ENCODE results near the gene B3GNT7.
A peak's percentile ranks its signal among the peaks of the same experiment; 100 is the strongest.

The B3GNT7 gene

GRCh38 chr2:231360401-231360800 lies 35.1 kb upstream of the B3GNT7 start:
- H3K9me3 Mint-ChIP-seq, result no peaks in the 10 kb centered on the region
- no peak overlapping the region for H3K4me3 Mint-ChIP-seq
- H3K4me1 Mint-ChIP-seq (ENCODE audit: low read depth), result peaks cover 10% of the 10 kb centered on the region
- no peaks in the 10 kb centered on the region for H3K27me3 Mint-ChIP-seq (ENCODE audit: low read depth)
- H3K36me3 Mint-ChIP-seq (ENCODE audit: low read depth), result no peaks in the 10 kb centered on the region
- no peak overlapping the region for H3K27ac Mint-ChIP-seq

GRCh38 chr2:231360881-231361371 lies 34.6 kb upstream of the B3GNT7 start:
- Mint-ChIP-seq H3K4me3 (no peak overlapping the region), H3K36me3 (ENCODE audit: low read depth) (no peaks in the 10 kb centered on the region), H3K4me1 (ENCODE audit: low read depth) (peaks cover 10% of the 10 kb centered on the region), H3K27ac (peak overlapping the region; percentile 26), H3K27me3 (ENCODE audit: low read depth) (no peaks in the 10 kb centered on the region), H3K9me3 (no peaks in the 10 kb centered on the region)

- H3K27ac Mint-ChIP-seq, result peak overlapping the region; percentile 62
These were observed 33.6 kb upstream of the B3GNT7 start for GRCh38 chr2:231361701-231362554.

GRCh38 chr2:231362555-231363184 lies 32.8 kb upstream of the B3GNT7 start:
- Mint-ChIP-seq H3K4me3 (no peak overlapping the region), H3K9me3 (no peaks in the 10 kb centered on the region), H3K4me1 (ENCODE audit: low read depth) (peaks cover 10% of the 10 kb centered on the region), H3K27me3 (ENCODE audit: low read depth) (no peaks in the 10 kb centered on the region), H3K36me3 (ENCODE audit: low read depth) (no peaks in the 10 kb centered on the region), H3K27ac (no peak overlapping the region)

More at GRCh38 chr2:231361701-231362554, 33.6 kb upstream of the B3GNT7 start:
- Mint-ChIP-seq H3K27me3 (ENCODE audit: low read depth) (no peaks in the 10 kb centered on the region), H3K4me3 (no peak overlapping the region), H3K9me3 (no peaks in the 10 kb centered on the region), H3K36me3 (ENCODE audit: low read depth) (no peaks in the 10 kb centered on the region), H3K4me1 (ENCODE audit: low read depth) (peaks cover 10% of the 10 kb centered on the region)

GRCh38 chr2:231364061-231364460 lies 31.4 kb upstream of the B3GNT7 start:
- Mint-ChIP-seq H3K36me3 (ENCODE audit: low read depth) (no peaks in the 10 kb centered on the region), H3K27ac (no peak overlapping the region), H3K9me3 (no peaks in the 10 kb centered on the region), H3K27me3 (ENCODE audit: low read depth) (no peaks in the 10 kb centered on the region), H3K4me1 (ENCODE audit: low read depth) (peaks cover 10% of the 10 kb centered on the region), H3K4me3 (no peak overlapping the region)

GRCh38 chr2:231364961-231365810 lies 30.3 kb upstream of the B3GNT7 start:
- Mint-ChIP-seq H3K4me1 (ENCODE audit: low read depth) (peaks cover 10% of the 10 kb centered on the region), H3K4me3 (no peak overlapping the region), H3K27ac (no peak overlapping the region), H3K36me3 (ENCODE audit: low read depth) (no peaks in the 10 kb centered on the region), H3K27me3 (ENCODE audit: low read depth) (no peaks in the 10 kb centered on the region), H3K9me3 (no peaks in the 10 kb centered on the region)

- Mint-ChIP-seq H3K4me1 (ENCODE audit: low read depth) (peaks cover 3% of the 10 kb centered on the region), H3K9me3 (no peaks in the 10 kb centered on the region), H3K27ac (no peak overlapping the region), H3K4me3 (no peak overlapping the region), H3K36me3 (ENCODE audit: low read depth) (no peaks in the 10 kb centered on the region), H3K27me3 (ENCODE audit: low read depth) (no peaks in the 10 kb centered on the region)
These were observed 28.3 kb upstream of the B3GNT7 start for GRCh38 chr2:231367178-231367577.

- H3K27ac Mint-ChIP-seq, result no peak overlapping the region
- H3K27me3 Mint-ChIP-seq (ENCODE audit: low read depth), result no peaks in the 10 kb centered on the region
- H3K9me3 Mint-ChIP-seq, result no peaks in the 10 kb centered on the region
- H3K4me1 Mint-ChIP-seq (ENCODE audit: low read depth), result no peaks in the 10 kb centered on the region
- H3K4me3 Mint-ChIP-seq, result no peak overlapping the region
- H3K36me3 Mint-ChIP-seq (ENCODE audit: low read depth), result no peaks in the 10 kb centered on the region
These were observed 25.7 kb upstream of the B3GNT7 start for GRCh38 chr2:231369580-231370428.

GRCh38 chr2:231370429-231370748 lies 25.1 kb upstream of the B3GNT7 start:
- Mint-ChIP-seq H3K36me3 (ENCODE audit: low read depth) (no peaks in the 10 kb centered on the region), H3K9me3 (no peaks in the 10 kb centered on the region), H3K4me3 (no peak overlapping the region), H3K27ac (no peak overlapping the region), H3K4me1 (ENCODE audit: low read depth) (no peaks in the 10 kb centered on the region), H3K27me3 (ENCODE audit: low read depth) (no peaks in the 10 kb centered on the region)

GRCh38 chr2:231370749-231371429 lies 24.6 kb upstream of the B3GNT7 start:
- Mint-ChIP-seq H3K36me3 (ENCODE audit: low read depth) (no peaks in the 10 kb centered on the region), H3K4me3 (no peak overlapping the region), H3K9me3 (no peaks in the 10 kb centered on the region), H3K27me3 (ENCODE audit: low read depth) (no peaks in the 10 kb centered on the region), H3K27ac (no peak overlapping the region), H3K4me1 (ENCODE audit: low read depth) (no peaks in the 10 kb centered on the region)

GRCh38 chr2:231371430-231372054 lies 24.0 kb upstream of the B3GNT7 start:
- H3K9me3 Mint-ChIP-seq, result no peaks in the 10 kb centered on the region
- no peaks in the 10 kb centered on the region for H3K4me1 Mint-ChIP-seq (ENCODE audit: low read depth)
- H3K27ac Mint-ChIP-seq, result no peak overlapping the region
- no peaks in the 10 kb centered on the region for H3K27me3 Mint-ChIP-seq (ENCODE audit: low read depth)
- H3K36me3 Mint-ChIP-seq (ENCODE audit: low read depth), result no peaks in the 10 kb centered on the region
- H3K4me3 Mint-ChIP-seq, result no peak overlapping the region

- H3K9me3 Mint-ChIP-seq, result no peaks in the 10 kb centered on the region
- no peaks in the 10 kb centered on the region for H3K27me3 Mint-ChIP-seq (ENCODE audit: low read depth)
- no peak overlapping the region for H3K27ac Mint-ChIP-seq
- H3K36me3 Mint-ChIP-seq (ENCODE audit: low read depth), result no peaks in the 10 kb centered on the region
- H3K4me1 Mint-ChIP-seq (ENCODE audit: low read depth), result no peaks in the 10 kb centered on the region
- no peak overlapping the region for H3K4me3 Mint-ChIP-seq
These were observed 23.2 kb upstream of the B3GNT7 start for GRCh38 chr2:231372326-231372725.

GRCh38 chr2:231373184-231373583 lies 22.3 kb upstream of the B3GNT7 start:
- no peaks in the 10 kb centered on the region for H3K4me1 Mint-ChIP-seq (ENCODE audit: low read depth)
- no peaks in the 10 kb centered on the region for H3K36me3 Mint-ChIP-seq (ENCODE audit: low read depth)
- no peaks in the 10 kb centered on the region for H3K9me3 Mint-ChIP-seq
- no peak overlapping the region for H3K27ac Mint-ChIP-seq
- H3K4me3 Mint-ChIP-seq, result no peak overlapping the region
- H3K27me3 Mint-ChIP-seq (ENCODE audit: low read depth), result no peaks in the 10 kb centered on the region
